Hippocampal formation (tissue), 2 donors: ENCODE data around the gene MAP3K21.
A peak's percentile ranks its signal among the peaks of the same experiment; 100 is the strongest.

ENCODE experiments used
- DNase-seq, 2 donors: peaks; one replicate each; lab custom pipeline; 2025; lab: John Stamatoyannopoulos, UW

Gene MAP3K21

DNA sequence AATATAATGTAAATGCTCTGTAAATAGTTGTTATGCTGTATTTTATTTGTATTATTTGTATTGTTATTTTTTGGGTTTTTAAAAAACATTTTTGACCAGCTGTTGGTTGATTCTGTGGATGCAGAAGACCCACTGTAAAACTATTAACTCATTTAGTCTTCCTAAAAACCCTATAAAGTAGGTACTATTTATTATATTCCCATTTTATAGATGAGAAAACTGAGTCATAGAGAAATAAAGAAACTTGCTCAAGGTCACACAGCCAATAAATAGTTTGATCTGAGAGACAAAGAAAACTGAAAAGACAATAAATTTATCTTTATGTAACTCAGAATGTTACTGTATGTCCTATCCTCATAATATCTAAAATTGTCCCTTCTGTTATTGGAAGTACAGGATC, 1.2 kb upstream of the MAP3K21 start:
- DNase-seq: no peak

DNA sequence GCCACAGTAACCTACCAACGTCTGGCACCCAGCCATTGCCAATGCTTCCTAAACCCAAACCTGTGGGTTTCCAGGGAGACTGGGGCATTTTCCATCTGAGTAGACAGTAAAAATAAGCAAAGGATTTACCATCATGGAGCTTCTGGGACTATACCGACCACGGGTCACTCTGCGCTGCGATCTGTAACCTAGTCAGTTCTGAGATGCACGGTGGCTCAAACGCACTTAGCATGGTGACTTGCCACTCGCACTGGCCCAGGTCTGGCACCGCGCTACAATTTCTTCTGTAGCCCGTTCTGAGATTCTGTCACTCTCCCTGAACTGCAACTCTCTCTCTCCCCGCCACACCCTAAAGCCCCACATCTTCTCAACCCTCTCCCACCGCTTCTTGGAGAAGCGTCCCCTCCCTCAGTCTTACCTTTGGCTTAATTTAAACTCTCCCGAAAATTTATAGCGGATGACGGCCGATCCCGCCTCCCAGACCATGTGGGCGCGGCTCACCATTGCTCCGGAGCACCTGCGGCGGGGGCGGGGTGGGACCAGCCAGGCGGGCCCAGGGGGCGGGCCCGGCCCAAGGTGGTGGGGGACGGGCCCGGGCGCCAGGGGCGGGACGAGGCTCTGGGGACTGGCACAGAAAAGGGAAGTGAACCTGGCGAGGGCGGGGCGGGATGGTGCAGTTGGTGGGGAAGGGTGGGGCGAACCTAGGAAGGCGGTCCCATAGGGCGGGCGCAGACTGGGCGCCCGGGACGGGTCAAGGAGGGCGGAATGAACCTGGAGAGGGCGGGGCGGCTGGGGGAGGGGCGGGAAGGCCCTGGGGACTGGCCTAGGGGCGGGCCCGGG, 493 bp upstream of the MAP3K21 start:
- DNase-seq: peak in 1 of 2 donors; percentile 56

DNA sequence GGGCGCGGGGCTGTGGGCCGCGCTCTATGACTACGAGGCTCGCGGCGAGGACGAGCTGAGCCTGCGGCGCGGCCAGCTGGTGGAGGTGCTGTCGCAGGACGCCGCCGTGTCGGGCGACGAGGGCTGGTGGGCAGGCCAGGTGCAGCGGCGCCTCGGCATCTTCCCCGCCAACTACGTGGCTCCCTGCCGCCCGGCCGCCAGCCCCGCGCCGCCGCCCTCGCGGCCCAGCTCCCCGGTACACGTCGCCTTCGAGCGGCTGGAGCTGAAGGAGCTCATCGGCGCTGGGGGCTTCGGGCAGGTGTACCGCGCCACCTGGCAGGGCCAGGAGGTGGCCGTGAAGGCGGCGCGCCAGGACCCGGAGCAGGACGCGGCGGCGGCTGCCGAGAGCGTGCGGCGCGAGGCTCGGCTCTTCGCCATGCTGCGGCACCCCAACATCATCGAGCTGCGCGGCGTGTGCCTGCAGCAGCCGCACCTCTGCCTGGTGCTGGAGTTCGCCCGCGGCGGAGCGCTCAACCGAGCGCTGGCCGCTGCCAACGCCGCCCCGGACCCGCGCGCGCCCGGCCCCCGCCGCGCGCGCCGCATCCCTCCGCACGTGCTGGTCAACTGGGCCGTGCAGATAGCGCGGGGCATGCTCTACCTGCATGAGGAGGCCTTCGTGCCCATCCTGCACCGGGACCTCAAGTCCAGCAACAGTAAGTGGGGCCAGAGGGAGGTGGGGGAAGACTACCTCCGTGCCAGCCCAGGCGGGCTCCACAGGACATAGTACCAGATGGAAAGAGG, 808 bp downstream of the MAP3K21 start:
- no peak for DNase-seq

- DNase-seq: no peak
These were observed 4.4 kb downstream of the MAP3K21 start for GRCh38 chr1:233331676-233332519.

DNA sequence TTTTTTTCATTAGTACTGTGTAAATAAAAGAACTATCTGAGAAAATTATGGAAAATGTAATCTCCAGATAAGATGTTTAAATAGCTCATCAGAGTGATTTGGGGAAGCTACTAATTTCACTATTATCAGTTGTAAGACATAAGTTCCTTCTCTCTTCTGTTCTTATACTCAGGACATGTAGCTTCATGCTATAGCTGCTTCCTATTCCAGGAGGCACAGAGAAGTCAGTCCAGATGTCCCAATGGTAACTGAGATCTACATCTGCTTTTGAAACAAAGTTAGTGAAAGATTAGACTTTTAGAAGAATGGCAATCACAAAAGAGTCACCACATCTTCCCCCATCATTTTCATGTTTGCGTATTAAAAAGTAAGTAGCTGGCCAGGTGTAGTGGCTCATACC, 5.6 kb downstream of the MAP3K21 start:
- no peak for DNase-seq

DNA sequence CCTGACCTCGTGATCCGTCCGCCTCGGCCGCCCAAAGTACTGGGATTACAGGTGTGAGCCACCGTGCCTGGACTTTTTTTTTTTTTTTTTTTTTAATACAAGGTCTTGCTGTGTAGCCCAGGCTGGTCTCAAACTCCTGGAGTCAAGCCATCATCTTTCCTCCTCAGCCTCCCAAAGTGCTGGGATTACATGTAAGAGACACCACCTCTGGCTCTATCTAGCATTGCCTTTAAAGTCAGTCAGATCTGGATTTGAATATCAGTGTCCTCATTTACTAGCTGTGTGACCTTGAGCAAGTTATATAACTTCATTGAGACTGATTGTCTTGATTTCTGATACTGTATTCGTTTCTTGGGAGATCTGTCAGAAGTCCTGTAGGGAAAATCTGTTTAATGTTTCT, 6.6 kb downstream of the MAP3K21 start:
- no peak for DNase-seq

DNA sequence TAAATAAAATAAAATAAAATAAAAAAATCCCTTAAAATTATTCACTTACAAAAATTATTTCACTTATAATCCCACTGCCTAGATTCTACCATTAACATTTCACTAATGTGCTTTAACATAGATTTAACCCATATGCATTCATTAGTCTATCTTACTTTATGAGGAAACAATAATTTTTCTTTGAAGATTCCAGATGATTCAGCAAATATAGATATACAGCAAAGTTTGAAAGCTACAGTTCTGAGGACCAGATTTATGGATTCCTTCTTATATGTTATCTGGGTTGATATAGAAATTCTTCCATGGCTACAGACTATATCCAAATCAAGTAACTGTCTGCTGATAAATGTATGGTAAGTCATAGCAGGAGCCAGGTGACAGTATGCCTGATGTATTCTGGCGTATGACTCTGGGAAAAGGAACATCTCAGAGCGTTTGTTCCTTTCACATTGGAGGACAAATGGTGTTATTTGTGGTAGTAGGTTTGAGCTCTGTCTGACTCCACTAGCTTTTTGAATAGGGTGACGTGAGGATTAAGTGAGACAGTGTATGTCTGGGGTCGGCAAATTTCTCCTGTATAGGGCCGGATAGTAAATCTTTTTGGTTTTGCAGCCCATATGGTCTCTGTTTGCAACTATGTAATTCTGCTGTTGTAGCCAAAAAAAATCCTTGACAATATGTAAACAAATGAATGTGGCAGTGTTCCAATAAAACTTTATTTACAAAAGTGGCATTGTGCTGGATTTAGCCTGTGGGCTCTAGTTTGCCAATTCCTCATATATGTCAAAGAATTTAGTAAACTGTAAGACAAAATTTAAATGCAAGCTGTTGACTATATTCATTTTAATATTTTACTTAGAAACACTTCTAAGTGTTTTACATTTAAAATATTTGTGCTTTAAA, 9.3 kb downstream of the MAP3K21 start:
- DNase-seq: no peak

DNA sequence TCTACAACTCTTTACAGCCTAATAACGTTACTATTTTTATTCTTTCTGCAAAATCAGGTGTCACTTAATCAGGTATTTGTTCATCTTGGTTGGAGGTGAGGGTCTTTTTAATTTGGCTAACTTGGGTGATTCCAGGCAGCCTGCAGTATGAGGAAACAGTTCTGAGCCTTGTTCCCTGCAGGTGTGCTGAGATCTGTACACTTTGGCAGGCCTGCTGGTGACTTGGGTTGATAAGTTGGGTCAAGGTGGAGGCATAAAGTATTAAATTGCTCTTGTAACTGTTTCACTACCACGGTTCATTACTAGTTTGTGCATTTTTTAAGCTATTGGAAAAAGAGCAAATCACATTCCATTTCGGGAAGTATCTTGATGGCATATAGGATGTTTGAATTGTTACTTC, 10.0 kb downstream of the MAP3K21 start:
- DNase-seq: no peak

- DNase-seq: no peak
These were observed 10.6 kb downstream of the MAP3K21 start for GRCh38 chr1:233338102-233338501.

DNA sequence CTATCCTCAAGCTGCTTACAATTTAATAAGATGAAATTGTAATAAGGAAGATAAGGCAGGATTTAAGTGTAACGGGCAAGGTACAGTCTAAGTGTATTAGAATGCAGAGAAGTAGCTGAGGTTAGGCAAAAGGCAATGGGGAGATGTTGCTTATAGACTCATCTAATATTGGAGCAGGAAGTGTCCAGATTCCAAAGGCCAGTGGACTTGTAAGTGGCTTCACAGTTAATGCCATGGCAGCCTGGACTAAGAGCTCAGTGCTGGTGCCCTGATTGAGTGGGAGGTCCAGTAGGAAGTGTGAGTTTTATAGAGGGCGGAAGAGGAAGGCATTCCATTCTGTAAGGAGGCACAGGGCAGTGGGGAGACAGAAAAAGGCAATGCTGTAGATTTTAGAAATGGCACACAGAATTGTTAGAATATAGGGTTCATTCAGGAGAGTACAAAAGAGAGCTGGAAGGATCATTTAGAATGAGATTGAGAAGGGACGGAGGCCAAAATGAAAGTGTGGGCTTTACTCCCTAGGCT, 12.6 kb downstream of the MAP3K21 start:
- no peak for DNase-seq

DNA sequence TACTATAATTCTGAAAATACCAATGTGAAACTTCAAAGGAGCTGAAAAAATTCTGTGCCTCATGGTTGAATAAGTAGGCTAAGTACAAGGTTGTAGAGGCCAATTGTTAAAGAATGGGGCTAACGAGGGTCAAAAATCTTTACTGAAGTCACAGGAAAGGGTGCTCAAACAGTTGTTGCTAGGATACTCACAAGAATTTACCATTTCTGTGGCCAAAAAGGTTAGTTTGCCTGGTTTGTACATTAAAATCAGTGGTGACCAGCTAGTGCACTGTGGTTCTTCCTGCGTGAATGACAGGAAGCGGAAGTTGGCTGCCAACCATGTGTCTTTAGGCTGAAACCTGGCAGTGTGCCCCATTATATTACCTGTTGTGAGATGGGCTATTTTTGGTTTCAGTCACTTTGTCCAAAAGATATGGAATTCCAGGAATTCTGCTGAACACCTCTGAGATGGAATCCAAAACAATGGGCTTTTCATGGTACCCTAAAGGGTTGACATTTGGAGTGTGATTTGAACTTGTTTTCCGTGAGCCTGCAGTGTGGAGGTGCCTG, 13.5 kb downstream of the MAP3K21 start:
- no peak for DNase-seq

- no peak for DNase-seq
These were observed 14.6 kb downstream of the MAP3K21 start for GRCh38 chr1:233342086-233342485.

- DNase-seq: no peak
These were observed 15.7 kb downstream of the MAP3K21 start for GRCh38 chr1:233343262-233343661.

- DNase-seq: no peak
These were observed 19.8 kb downstream of the MAP3K21 start for GRCh38 chr1:233347338-233347737.

- DNase-seq: no peak
These were observed 21.6 kb downstream of the MAP3K21 start for GRCh38 chr1:233349137-233349536.

- no peak for DNase-seq
These were observed 27.5 kb downstream of the MAP3K21 start for GRCh38 chr1:233354983-233355382.

GRCh38 chr1:233355841-233356704, 28.5 kb downstream of the MAP3K21 start:
- DNase-seq: no peak

DNA sequence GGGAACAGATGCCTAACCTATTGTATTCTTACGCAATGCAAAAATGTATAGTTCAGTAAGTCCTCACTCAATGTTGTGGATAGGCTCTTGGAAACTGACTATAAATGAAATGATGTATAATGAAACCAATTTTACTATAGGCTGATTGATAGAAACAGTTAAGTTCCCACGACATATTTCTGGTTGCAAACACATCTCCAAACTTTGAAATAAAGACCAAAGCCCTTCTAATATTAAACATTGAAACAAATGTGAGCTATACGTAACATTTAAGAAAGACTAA, 29.1 kb downstream of the MAP3K21 start:
- no peak for DNase-seq

DNA sequence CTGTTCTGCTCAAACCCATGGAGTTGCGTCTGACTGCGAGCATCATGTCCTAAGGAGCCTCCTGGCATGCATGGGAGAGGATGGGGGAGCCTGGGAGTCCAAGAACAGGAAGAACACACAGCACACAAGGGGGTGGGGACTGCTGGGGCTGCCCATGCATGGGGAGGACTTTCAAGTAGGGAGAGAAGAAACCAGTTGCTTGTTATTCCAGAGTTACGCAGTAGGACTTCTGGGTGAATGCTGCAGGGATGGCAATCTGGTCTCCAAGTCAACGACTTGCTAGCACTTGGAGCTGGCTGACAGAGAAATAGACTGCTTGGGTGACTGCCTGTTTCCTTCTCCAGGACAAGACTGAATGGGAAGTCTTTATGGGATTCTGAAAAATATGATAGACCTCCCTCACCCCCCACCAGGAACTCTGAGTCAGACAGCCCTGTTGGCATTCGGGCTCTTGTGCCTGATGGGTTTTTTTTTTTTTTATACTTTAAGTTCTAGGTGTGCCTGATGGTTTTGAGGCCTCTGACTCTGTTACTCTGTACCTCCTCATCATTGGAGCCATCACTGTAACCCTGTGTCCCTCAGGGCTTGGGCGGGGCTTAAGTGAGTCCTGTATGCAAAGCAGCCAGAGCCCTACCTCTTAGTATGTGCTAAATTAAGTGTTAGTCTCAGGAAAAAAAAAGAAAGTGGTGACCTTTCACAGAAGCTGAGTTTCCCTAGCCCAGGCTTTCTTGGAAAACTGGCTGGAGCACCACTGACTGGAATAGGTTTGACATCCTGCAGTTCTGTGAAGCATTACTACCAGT, 30.3 kb downstream of the MAP3K21 start:
- DNase-seq: no peak
